DMS 273 (cell line): ENCODE measurements around the gene ADAM21.
"Not testable (repeated sequence)": the region's sequence is repeated elsewhere in the genome, so short reads cannot be mapped to it uniquely, and the experiment has no call there.

Experiments used
- DNase-seq: peaks from one replicate; lab custom pipeline; 2025; ENCODE audit not compliant: unreplicated experiment; lab: John Stamatoyannopoulos, UW

ADAM21 gene

GRCh38 chr14:70475459-70475858 is 23.5 kb downstream of the ADAM21 start:
- not testable (repeated sequence) for DNase-seq

- DNase-seq = not testable (repeated sequence)
These were observed 25.6 kb downstream of the ADAM21 start for GRCh38 chr14:70477356-70478105.

GRCh38 chr14:70489579-70490200 is 37.7 kb downstream of the ADAM21 start:
- no peak for DNase-seq

- no peak for DNase-seq
These were observed 46.2 kb downstream of the ADAM21 start for GRCh38 chr14:70498191-70498590.
